Activated T-helper 1 cell treated with Interleukin-2 at 50 U/mL for 16 hours (primary cell): ENCODE measurements around the gene FBXL14.

Experiments
- DNase-seq: peaks from one replicate; pipeline ENCODE4 v3.0.0-alpha.2; 2020; ENCODE audit warnings: low read depth

The FBXL14 gene

DNA sequence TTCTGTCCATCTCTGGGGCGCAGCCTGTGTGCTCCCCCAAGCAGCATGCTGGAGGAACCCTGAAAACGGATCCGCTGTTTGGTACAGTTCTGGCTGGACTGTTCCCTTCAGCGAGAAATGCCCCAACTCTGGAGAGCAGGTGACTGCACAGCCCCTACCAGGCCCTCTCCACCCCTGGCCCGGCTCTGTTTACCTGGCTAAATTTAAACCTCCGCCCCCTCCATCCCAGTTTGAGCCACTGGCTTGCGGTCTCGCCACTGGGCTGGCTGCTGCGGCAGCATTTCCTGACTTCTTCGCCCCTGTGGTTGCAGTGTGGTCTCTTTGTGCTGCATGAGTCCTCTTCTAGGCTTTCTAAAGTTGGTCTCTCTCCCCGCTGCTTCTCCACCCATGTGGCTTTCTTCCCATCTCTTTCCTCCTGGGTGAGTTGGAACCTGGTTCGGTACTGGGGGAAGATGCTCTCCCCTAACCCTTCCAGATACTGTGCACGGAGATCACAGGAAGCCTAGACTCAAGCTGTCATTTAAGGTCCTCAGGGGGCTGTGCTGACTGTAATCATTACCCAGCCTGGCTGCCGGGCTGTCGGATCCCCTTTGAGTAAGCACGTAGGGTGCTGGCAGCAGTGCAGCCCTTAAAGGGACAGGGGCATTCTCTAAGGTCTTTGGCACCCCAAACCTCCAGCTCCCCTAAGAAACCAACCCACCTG, 60.6 kb downstream of the FBXL14 start:
- DNase-seq, result no peak

DNA sequence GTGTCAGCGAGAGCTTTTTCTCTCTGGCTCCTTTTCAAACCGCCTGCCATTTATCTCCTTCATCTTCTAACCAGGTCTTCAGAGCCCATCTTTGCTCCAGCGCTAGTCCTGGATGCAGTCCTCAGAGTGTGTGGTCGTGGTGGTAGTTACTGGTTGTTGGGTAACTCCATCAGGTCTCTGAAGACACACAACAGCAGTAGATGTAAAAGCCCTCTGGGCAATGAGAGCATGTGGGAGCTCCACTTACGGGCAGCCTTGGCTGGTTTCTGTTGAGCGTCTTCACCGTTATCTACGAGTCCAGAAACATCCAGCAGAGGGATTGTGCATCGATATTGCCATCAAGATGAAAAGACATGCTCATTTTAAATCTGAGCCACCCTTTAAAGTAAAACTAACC, 61.2 kb downstream of the FBXL14 start:
- no peak for DNase-seq

DNA sequence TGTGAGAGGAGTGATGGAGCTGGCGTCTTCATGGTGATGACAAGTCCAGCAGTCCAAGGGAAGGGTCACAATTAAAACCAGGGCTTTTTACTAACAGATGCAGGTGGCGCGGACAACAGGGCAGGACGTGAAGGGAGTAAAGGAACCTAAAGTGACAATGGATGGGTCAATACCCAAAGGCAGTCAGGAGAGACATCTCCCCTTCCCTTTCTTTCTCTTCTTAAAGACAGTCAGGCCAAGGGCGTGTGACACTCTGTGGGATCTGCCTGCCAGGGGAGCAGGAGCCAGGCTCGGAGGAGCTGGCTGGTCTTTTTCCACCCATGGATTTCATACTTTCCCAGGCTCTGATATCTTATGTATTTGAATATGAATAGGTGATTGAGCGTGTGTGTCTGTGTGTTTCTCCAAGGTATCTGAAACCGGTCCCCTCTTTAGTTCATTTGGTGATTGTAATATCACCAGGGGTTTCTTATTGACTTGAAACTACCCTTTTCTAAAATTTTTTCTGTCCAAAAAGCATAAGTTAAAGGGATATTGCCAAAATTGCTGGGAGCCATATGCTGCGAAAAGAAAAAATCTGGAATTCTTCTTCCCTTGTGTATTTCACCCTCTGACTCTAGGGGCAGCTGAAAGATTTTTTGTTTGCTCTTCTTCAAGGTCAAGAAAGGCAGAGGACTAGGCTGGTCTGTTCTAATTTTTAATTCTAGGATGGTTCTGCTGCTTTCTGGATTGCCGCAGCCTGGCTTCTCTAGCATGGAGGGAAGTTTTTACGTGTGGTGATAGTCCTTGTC, 61.8 kb downstream of the FBXL14 start:
- DNase-seq, result no peak

DNA sequence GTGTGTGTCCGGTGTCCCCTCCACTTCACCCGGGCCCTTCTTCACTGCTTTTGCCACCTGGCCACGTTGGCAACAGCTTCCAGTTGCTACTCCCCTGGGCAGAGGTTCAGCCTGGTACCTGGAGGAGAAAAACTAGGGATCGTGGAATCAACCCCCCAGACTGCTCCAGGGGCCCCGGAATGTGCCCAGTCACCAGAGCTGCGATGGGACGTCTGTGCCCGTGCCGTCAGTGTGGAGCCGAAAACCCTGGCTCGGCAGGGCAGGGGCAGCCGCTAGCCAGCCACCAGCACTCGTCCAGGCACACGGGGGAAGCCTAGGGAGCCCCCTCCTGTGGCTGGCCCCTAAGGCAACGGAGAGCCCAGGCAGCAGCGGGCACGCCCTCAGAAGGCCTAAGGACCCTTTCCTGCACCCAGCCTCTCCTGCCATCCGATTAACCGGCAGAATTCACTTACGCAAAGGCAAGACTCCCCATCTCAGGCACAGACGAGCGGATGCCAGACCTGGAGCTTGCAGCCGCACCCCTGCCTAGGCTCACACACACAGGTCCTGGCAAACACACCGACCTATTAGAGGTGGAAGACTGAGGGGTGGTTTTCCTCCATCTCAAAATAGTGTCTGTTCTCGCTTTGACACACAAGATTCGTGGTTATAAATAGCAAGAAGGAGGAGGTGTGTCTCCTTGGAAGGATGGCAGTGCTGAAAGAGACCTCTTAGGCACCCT, 62.6 kb downstream of the FBXL14 start:
- DNase-seq, result no peak

DNA sequence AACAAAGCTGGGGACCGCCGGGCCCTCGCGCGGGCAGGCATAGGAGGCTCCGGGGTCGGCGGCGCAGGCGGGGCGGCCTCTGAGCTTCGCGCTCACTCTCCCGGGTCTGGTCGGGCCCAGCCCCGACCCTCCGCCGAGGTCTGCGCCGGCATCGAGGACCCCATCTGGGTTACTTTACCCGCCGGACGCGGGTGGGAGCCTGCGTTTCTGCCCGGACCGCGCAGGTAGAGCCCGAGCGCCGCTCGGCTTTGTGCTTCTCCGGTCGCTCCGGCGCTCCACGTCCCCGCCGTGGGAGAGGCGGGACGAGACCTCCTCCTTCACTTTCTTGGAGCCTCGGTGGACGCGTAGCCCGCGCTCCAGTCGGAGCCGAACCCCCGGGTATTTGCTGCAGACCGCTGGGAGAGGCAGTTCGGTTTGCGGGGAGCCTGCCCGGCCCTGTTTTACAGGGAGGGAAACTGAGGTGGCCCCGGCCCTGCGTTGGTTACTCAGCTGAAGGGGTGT, 63.2 kb downstream of the FBXL14 start:
- no peak for DNase-seq

DNA sequence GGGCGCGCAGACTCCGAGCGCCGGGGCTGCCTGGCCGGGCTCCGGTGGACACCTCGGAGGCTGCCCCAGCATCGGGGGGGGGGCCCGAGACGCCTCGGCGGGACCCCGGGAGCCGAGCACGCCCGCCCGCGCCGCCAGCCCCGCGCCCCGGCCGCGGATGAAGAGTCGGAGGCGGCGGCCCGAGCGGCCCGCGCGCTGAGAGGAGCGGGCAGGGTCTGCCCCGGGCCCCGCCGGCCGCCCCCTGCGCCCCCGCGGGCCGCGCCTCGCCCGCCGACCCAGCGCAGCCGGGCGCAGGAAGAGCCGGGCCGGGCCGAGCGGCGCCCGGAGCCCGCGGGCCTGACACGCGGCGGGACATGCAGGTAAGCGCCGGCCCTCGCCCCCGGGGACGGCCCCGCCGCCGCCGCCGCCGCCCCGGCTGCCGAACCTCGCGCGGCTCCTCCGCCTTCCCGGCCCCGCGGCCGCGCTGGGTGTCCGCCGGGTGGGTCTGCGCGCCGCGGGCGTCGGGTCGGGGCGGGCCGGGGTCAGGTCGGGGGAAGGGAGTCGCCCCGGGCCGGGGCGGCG, 63.7 kb downstream of the FBXL14 start:
- DNase-seq, result no peak

DNA sequence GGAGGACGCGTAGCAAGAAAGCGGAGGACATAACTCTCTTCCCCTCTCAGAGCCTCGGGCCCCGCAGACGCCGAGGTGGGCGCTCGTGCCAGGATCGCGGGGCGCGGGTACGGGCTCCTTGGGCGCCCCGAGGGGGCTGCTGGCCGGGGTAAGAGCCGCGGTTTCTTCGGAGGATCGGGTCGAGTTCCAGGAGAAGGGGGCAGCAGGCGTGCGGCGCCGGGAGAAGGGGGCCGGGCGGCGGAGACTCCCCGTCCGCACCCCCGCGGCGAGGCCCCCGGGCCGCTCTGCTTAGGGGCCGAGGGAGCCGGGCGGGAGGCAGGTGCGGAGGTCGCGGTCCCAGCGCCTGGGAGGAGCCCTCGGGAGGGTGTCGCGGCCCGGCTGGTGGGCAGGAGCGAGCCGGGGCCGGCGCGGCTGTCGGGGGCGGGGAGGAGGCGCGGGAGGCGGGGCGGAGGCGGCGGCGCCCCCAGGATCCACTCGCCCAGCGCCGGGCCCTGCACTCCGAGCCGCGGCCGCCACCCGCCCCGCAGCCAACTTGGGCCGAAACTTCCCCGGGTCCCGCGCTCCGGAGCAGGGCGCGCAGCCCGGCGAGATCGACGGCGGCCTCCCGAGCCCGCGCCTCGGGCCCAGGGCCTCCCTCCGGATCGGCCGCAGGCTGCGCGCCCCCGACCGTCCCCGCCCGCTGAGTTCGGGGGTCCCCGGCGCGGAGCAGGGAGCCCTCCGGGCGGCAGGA, 64.4 kb downstream of the FBXL14 start:
- no peak for DNase-seq

DNA sequence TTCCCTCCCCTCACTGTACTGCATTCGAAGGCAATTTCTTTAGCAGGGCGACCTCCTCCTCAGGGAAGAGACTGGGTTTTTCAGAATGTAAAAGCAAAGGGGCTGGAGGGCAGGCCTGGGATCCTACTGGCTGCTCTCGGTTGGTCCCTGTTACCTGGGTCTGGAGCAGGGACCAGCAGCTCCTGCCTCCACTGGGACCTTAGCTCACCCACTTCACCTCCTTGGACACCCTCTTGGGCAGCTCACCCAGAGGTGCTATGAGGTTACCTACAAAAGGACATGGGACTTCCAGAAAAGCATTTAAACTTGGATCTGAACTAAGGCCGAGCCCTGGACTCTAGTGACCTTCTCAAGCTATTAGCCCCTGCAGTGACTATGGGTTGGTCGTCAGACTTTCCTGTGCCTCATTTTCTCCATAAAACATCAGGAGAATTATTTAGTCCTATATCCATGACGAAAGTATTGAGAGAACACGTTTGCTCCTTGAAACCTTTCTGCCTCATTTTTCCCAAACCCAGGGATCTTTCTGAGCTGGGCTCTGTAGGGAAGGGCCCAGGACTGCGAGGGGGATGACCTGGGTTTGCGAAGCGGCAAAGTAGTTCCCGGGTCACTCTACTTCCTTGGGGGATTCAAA, 65.0 kb downstream of the FBXL14 start:
- no peak for DNase-seq

DNA sequence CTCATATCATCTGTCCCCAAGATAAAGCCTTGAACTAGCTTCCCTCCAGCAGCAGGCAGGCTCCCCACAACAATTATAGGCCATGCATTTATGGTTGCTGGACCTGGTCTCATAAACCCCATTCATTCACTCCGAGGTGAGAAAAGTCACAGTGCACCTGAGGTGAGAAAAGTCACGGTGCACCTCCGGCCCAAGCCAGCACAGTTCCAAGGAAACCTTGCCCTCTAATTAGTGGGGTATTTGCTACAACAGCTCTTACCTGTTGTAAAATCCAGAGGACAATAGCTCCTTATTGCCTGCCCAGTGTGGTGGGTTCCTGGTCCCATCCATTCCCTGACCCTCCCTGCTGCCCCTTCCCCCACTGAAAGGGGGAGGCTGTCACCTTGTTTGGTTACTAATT, 65.6 kb downstream of the FBXL14 start:
- DNase-seq, result no peak

DNA sequence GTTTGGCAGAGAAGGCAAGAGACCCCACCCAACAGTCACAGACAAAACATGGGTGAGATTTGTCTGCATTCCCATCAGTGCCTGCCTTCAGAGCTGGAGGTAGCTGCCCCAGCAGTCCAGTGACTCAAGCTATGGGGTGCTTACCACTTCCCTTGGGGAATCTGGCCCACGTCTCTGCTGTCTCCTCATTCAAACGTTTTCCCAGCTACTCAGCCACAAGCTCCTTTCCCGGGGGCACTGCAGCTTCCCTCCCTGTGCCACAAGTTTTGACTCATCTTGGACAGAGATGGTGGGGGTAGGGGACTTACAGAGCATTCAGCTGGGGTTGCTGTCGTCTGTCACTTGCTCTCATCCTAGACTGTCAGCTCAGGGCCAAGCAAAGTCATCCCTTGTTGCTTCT, 66.6 kb downstream of the FBXL14 start:
- DNase-seq, result no peak

DNA sequence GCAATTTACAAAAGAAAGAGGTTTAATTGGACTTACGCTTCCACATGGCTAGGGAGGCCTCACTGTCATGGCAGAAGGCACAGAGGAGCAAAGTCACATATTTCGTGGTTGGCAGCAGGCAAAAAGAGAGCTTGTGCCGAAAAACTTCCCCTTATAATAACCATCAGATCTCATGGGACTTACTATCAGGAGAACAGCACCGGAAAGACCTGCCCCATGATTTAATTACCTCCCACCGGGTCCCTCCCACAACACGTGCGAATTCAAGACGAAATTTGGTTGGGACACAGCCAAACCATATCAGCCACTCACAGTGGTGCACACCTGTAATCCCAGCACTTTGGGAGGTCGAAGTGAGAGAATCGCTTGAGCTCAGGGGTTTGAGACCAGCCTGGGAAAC, 68.5 kb downstream of the FBXL14 start:
- DNase-seq, result no peak

DNA sequence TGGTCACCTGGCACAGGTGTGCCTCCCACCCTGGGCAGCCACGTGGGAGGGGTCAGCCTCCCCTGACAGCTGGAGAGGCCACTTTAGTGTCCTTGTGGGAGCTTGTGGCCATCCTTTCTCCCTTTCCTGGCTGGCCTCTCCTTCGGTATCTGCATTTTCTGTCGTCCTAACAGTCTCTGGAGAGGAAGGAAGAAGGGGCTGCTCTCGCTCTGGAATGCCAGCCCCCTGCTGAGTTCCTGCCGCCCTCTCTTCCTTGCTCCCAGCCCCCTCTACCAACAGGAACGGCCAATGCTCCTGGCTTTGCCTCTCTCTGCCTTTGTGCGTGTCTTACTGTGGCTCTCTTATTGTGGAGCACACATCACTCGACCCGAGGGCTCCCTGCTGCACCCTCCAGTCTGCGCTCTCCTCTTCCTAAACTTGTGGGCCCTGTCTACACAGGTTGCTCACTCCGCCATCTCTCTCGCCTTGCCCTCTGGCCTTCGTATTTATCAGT, 70.8 kb downstream of the FBXL14 start:
- DNase-seq, result no peak

DNA sequence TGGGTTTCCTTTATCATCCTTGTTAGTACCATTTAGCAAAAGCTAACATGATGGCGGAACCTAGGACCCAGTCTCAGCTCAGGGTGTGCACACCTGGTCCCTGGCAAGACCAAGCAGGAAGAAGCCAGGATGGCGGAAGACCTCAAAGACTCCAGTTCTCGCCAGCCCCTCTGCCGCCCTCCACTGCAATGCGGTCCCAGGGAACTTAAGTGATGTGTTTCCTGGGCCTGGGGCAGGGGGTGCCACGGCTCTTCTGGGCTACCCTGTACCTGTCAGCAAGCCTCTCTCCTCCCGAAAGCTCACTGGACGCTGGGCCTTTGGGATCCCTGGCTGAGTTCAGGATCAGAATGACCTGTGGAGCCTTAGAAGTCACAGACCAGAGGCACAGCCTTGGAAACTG, 71.3 kb downstream of the FBXL14 start:
- no peak for DNase-seq

DNA sequence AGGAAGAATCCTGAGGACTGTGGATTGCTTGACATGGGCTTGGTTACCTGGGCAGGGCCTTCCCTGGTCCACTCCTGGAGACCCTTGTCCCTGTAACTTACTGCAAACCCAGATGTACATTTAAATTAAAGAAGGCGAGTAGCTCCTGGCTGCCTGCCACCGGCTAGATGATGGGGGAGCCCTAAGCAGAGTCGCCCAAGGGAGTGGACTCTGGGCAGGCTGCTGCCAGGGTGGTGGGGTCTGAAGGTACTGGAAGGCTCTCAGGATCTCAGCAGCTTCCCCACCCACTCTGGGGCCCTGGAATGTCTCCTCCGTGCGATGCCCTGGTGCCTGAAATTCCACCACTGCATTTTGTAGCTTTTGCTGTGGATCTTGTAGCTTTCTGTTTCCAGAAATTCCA, 74.7 kb downstream of the FBXL14 start:
- no peak for DNase-seq

DNA sequence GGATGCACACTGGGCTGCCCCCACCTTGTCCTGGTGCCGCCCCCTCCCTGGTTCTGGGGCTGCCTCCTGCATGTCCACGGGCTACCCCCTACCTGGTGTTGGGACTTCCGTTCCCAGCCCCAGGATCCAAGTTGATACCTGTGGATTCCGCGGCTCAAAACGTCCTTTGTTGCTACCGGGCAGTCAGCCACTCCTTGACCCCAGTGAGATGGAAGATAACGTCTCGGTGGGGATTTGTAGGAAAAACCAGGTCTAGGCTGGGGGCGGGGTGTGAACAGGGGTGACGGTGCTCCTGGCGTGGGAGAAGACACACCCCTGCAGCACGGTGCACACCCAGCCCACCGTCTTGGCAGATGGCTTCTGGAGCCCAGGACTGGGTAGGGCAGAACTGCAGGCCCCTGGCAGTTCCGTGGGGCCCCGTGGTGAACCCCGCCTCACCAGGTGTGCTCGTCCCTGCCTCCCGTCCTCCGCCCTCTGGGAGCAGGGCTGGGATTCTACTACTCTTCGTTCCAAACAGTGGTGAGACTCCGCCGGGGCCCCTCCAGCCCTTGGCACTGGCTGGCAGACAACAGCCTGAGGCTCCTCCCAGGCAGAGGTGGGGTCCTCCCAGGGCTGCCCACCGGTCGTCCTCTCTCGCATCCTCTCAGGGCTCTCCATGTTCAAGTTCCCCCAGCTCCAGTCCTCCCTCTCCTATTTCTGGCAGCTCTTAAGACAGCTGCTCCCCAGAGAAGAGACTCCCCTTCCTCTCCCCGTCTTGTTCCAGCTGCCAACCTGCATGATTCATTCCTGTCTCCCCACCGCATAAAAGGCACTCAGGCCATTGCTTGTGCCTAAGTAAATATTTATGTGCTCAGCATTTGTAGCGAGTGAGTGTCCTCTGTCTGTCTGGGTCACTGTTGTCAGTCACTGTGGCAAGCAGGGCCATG, 75.5 kb downstream of the FBXL14 start:
- DNase-seq, result no peak

DNA sequence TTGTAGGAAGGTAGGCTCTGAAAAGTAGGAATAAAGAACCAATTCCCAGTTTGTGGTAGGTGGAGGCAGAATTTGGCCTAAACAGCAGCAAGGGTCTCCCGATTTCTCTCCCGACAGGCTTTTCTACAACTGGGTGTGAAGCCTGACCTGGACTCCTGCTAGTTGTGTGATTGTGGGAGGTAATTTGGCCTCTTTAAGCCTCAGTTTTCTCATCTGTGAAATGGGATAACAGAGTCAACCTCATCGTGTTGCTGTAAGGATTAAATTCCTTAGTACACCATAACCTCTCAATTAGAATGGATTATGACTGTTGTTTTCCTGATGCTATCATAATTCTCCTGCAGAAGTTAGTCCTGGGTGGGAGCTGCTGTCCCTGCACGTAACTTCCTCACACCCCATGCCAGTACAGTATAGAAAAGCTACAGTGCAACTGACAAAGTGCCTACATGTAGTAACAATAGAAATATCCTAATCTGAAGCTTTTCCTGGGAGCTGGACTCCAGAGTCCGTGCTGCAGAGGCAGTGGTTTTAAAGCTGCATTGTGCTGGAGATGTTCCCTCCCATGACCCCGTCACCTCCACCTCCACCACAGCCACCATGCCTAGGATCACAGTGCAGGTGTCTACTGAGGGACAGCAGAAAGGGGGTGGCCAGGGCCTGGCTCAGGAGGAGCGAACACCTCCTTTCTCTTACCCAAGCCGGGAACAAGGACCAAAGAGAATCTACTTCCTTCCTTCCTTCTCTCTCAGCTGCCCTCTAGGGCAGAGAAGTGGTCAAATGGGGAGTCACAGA, 76.5 kb downstream of the FBXL14 start:
- DNase-seq, result no peak

DNA sequence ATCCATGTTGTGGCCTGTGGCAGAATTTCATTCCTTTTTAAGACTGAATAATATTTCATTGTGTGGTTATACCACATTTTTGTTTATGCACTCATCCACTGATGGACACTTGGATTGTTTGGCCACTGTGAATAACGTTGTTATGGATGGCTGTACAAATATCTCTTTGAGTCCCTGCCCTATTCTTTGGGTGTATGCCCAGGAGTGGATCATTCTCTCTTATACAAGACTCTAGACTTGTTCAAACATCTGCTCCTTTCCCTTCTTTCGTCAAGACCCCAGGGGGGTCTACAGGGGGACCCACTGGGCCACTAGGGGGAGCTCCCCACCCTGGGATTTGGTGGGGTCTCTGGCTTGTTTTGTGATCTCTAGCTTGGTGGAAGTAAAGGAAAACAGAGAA, 77.4 kb downstream of the FBXL14 start:
- DNase-seq, result no peak
